Hypothalamus (tissue), 51 donors: Measurements from ENCODE around the gene MOK.

Experiments
- DNase-seq, 51 donors: peaks; one replicate each; lab custom pipeline; 2025; lab: John Stamatoyannopoulos, UW

Gene MOK

DNA sequence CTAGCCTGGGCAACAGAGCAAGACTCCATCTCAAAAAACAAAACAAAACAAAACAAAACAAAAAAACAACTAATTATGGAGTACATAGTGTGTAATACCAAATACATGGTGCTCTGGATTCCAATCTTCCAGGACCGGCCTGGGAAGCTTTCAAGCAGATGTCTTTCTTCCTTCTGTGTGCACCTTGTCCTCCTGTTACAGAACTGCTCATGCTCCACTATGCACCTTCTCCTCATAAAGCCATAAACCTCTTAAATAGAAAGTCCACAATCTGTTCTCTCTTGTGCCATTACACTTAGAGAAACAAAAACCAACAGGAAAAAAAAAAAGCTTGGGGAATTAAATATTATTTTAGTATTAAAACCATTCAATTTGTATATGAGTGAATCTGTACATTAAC, 12.5 kb downstream of the MOK start:
- DNase-seq, result no peak

DNA sequence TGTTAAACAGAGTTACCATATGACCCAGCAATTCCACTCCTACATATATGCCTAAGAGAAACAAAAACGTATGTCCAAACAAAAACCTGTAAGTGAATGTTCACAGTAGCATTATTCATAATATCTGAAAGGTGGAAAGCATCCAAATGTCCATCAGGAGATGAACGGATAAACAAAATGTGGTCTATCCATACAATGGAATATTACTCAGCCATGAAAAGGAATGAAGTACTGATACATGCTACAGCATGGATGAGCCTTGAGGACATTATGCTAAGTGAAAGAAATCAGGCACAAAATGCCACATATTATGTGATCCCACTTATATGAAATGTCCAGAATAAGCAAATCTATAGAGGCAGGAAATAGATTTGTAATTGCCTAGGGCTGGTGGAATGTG, 16.8 kb downstream of the MOK start:
- no peak for DNase-seq

DNA sequence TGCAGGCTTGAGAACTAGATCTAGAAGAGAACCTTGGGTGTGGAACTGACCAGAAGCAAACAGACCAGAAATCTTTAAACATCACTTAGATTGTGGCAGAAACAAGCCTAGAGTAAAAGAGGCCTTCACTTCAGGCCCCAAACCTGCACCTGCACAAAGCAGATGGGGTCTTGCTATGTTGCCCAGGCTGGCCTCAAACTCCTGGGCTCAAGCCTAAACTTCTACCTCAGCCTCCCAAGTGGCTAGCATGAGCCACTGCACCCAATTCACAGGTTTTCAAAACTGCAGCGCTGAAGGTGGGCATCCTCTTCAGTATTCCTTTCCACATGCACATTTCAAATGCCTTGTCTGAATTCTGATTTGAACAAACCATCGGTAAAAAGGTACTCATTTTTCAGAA, 19.9 kb downstream of the MOK start:
- DNase-seq, result no peak

DNA sequence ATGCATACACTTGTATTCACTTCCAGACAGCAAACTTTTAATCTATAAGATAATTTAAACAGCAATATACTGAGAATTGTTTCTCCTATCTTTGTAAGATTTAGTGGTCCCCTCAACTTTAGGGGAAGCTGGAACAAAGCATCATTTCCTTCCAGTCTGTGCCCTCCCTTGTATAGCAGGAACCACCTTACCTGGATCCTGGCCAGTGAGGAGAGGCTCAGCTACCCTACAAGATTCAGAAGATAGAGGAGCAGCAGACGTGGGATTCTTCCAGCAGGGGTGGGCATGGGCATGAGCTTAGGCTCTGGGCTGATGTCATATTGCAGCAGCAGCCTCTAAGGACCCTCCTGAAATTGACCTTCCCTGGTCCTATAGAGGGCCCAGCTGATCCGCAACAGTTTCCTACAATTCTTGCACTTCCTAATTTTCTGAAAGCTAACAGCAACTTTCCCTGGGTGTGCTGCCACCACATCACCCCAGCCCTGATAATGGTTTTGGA, 21.3 kb downstream of the MOK start:
- no peak for DNase-seq

DNA sequence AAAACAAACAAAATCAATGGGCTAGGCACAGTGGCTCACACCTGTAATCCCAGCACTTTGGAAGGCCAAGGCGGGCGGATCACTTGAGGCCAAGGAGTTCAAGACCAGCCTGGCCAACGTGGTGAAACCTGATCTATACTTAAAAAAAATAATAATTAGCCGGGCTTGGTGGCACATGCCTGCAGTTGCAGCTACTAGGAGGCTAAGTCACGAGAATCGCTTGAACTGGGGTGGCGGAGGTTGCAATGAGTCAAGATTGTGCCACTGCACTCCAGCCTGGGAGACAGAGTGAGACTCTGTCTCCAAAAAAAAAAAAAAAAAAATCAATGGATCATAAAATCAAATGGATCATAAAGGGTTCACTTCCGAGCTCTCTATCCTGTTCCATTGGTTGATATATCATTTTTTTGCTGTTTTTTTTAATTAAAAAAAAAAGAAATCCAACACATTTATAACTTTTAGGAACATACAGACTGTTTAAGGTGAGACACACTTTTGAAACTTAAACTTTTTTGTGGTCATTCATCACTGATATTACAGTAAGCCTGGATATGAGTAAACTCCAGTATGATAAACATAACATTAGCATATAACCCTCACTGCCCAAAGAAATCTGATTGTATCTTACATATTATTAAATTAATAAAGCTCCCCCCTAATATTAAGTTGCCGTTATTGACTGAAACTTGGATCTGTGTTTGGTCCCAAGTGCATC, 22.1 kb downstream of the MOK start:
- DNase-seq, result no peak

DNA sequence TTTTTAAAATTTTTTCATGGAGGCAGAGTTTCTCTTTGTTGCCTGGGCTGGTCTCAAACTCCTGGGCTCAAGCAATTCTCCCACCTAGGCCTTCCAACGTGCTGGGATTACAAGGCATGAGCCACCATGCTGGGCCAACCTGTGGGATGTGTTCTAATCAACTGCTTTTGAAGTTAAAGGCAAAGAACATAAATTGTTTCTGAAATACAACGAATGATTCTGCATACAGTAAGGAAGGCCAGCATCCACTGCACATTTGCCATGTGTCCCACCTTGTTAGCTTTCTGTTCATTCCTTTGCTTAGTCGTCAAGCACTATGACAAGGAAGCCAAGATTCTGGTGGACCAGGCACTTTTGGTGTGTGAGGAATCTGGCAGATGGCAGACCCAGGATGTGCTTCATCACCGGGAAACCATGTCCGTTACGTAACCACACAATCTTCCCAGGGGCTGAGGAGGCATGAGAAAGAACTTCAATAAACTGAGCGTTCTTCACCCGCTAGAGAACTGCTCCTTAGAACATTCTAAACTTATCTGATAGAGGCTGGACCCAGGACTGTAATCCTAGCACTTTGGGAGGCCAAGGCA, 24.5 kb downstream of the MOK start:
- DNase-seq, result no peak

DNA sequence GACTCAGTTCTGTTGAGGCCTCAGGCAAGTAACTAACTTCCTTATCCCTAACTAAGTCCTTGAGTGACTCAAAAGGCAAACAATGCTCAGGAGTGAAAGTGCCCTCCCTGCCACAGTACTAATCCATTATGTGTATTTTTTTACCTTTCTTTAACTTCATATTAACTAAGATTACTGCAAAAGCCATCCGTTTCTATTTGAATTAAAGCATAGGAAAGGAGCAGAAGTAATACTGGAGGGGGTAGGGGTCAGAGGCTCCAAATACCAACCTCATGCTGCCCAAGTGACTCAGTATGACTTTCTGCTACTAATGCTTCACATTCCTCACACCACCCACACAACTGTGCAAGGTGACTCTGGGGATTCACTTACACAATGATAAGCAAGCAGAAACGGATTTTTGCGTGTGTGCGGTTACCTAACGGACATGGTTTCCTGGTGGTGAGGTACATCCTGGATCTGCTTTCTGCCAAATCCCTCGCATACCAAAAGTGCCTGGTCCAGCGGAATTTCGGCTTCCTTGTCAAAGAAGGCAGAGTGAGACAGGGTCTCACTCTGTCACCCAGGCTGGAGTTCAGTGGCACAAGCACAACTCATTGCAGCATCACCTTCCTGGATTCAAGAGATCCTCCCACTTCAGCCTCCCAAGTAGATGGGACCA, 25.1 kb downstream of the MOK start:
- no peak for DNase-seq

DNA sequence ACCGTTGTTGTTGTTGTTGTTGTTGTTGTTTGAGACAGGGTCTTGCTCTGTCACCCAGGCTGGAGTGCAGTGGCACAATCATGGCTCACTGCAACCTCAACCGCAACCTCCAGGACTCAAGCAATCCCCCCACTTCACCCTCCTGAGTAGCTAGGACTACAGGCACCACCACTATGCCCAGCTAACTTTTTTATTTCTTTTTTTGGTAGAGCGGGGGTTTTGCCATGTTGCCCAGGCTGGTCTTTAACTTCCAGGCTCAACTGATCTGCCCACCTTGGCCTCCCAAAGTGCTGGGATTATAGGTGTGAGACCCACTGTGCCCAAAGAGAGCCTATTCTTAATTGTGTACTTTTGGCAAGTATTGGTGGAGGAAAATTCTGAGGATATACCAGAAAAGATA, 25.7 kb downstream of the MOK start:
- DNase-seq, result no peak

DNA sequence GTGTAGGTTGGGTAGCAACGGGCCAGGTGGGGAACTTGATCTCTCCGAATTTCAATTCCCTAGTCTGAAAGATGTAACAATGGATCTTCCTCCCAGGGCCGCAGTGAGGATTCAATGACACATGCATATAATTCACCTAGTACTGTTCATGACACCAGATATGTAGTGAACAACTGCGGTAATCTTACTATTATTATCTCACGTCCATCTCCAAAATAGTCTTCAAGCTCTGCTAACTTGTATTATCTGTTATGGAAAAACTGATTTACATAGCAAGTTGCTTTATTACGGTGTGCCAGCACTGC, 26.4 kb downstream of the MOK start:
- DNase-seq, result no peak

DNA sequence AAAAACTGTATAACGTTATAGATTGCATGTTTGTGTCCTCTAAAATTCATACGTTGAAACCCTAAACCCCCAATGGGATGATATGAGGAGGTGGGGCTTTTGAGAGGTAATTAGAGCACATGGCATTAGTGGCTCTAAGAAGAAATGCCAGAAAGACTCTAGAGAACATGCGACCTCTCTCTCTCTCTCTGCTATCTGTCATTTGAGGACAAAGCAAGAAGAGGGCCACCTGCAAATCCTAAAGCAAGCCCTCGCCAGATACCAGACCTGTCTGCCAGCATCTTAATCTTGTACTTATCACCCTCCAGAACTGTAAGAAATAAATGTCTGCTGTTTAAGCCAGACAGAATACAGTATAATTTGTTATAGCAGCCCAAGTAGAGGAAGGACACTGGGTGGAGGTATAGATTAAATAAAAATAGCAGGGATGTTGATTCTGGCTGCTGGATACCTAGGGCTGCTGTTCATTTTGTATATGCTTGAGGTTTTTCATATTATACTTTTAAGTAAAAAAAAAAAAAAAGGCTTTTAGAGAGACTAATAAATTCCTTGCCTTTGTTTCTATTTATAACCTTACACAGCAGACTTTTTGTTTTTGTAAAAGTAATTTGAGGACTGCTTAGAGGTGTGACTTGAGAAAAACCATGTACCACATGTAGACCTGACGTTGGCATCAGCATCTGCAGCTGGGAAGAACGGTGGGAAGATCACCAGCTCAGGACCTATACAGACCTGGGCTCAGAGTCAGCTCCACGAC, 26.9 kb downstream of the MOK start:
- DNase-seq, result no peak

DNA sequence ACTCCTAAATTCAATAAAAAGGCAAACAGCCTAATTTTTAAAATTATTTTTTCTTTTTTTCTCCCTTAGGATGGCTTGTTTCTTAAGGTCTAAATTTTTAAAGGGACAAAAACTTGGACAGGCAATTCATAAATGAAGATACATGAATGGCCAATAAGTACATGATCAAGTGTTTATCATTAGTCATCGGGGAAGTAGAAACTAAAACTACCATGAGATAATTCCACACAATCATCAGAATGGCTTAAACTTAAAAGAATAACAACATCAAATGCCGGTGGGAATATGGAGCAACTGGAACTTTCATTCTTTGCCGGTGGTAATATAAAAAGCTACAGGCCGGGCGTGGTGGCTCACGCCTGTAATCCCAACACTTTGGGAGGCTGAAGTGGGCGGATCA, 29.1 kb downstream of the MOK start:
- DNase-seq, result no peak

DNA sequence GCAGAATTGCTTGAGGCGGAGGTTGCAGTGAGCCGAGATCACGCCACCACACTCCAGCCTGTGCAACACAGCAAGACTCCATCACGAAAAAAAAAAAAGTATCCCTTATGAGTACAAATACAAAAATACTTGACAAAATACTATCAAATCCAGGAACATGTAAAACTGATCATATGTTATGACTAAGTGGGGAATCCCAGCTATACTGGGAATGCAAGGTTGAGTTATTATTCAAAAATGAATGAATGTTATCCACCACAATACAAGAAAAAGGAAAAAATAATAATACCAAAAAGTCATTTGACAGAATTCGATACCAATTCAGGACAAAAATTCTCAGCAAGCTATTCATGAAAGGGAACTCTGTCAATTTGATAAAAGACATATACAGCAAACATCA, 32.6 kb downstream of the MOK start:
- DNase-seq, result no peak

DNA sequence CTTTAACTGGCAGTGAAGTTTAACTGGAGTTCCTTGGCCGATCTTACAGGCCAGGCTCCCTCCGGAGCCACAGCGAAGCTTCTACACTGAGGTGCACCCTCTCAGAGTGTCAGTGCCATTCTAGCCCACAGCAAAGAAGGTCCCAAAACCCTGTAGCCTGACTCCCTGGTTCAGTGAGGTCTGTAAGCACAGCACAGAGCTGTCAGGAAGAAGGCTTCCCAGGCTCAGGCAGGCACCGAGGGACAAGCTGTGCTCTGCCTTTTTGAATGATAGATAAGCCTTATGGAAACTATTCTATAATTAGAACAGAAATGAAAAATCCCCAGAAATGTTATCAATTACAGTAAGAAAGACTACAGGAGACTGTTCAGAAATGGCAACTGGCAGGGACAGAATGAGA, 40.2 kb downstream of the MOK start:
- no peak for DNase-seq

DNA sequence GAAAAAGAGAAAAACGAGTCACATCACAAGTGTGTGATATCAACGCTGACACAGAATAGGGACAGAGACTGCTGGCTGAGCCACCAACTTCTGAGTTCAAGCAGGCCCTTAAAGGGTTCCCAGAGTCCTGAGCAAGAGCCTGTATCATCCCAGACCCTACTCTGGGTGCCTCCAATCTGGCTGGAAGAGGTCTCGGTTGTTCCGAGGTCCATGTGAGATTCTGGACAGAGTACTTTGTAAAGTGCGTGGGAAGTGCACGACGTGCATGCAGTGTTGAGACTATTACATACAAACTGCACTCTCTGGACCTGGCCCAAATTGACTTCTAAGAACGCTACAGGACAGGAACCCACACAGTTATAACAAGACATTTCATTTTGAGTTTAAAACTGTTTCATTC, 40.6 kb downstream of the MOK start:
- no peak for DNase-seq

DNA sequence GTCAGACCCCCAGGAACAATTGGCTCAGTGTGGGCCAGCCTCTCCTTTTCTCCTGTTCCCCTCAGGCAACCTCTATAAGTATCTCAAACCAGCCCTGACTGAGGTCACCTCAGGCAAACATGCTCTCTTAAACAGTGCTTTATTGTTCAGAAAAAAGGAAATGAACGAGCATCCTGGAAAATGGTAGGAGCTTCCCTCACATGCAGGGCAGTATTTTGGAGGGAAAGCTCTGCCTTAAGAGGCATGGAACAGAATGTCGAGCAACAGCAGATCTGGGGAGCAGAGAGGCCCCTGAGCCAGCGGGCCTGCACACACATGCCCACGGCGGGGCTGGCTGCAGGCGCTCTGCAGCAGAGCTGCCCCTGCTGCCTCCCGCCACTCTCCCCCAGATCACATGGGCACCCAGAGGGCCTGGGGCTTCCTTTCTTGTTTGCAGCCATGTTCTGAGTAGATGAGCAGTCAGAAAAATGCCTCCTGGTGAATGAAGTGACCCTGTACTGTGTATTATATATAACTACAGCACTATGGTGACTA, 42.0 kb downstream of the MOK start:
- DNase-seq, result peak in 8 of 51 donors; percentile 8 to 44 (median 32)

DNA sequence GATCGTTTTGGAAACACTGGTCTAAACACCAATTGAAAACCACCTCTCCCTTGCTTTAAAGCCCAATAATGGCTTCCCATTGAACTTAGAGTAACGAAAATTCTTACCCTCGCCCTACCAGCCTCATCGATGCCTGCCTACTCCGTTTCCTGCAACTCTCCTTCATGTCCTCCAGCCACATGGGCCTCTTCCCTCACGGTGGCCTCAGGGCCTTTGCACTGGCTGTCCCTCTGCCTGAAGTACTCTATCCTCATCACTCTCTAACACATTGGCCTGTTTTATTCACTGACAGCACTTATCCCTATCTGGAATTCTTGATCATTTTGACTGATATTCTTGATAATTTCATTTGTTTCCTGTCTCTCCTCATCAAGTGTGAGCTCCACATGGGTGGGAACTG, 46.8 kb downstream of the MOK start:
- DNase-seq, result no peak

DNA sequence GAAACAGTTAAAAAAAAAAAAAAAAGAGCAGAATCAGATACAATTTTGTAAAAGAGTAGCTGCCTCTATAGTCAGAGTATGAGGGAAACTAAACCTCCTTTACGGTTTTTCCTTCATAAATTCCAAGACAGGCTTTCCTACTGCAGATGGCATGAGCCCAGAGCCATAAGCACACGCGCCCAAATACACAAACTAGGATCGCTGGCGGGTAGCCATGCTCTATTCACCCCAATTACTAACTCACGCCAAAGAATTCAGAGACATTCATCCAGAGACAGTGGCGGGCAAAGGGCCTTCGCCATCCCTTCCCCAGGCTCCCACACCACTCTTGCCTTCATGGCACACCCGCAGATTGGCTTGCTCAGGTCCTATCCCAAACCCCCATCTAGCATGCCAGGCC, 48.2 kb downstream of the MOK start:
- no peak for DNase-seq

DNA sequence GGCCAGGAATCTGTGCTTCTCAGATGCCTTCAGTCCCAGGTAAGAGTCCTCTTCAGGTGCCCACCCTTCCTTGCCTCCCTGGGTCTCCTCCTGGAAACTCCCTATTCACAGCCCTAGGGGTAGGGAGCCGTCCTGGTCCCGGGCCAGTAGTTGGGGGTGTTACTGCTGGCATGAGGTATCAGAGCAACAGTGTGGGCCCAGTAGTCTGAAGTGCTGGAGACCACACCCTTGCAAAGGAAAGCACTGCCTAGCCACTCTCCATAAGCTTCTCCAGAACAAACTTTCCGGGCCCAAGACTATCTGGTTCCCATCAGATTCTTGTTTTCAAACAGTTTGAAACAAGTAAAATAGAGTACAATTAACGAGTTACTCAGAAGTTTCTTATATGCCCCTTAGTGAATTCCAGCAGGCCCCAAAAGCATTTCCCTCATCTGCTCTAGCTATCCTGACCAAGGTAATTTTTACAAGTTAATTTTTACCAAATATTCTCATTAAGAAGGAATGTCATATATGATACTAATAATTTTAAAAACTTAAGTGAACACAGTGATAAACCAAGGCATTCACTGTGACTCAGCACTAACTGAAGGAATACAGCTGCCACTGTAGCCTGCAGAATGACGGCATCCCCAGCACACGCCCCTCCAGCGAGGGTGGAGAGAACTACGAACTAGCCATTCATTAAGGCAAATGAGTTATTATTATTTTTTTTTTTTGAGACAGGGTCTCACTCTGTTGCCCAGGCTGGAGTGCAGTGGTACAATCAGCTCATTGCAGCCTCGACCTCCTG, 49.4 kb downstream of the MOK start:
- no peak for DNase-seq

DNA sequence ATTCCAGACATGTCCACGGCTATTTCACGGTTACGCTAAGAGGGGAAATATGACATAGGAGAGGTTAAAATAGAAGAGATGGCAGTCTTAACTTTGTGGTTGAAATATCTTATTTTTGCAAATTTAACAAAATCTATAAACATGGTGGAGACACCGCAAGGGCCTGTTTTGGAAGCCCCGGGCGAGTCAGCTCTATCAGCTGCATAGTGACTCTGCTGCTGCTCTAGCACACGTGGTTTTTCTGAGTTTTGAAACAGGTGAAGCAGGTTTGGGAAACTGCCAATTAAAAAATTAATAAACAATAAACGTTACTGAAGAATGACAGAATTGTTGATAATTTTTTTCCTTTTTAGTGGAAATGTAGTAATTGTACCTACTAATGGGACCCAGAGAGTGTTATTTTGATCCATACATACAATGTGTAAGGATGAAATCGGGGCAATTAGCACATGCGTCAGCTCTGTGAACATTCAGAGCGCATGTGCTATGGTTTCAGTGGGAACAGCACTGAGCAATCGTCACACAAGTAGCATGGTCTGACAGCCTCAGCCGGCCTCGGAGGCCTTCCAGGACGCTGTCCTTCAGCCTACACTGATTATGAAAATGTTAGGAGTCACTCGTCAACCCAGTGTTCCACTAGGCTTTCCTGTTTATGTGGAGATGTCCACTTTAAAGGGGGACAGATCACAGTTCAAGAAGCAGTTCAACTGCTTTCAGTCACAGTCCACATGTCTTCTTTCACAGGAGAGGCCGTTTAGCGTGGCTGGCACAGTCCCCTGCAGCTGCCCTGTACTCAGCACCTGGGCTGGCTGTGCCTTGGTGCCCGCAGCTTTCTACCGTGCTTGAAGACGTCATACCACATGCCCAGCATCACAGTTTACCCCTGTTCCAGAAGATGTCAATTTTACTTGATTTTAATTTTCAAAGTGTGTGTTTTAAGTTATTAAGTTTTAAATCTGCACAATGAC, 51.8 kb downstream of the MOK start:
- no peak for DNase-seq
